Left renal cortex interstitium (tissue), 4 donors: Measurements from ENCODE around the gene PIRT. TPM values are rescaled to one million over a fixed set of nuclear protein-coding genes. Genes with fewer than 3 reads are reported as not detected.
"Not testable (repeated sequence)": the region's sequence is repeated elsewhere in the genome, so short reads cannot be mapped to it uniquely, and the experiment has no call there.

Experiments
- DNase-seq, 4 donors: peaks; one replicate each; pipeline ENCODE4 v3.0.0-alpha.2; 2013; ENCODE audit warnings: low read depth in 4 of 4, low spot score in 2 of 4, missing footprints in 1 of 4
- polyA plus RNA-seq, 4 donors: library from polyadenylated mRNA; unstranded; fragments of 120-200 nt; gene quantifications; one replicate each; pipeline ENCODE4 v1.2.1, GENCODE V29; 2013; ENCODE audit not compliant: insufficient read length in 4 of 4

PIRT gene
- under 1 TPM in 3 of 4 donors, not detected in 1; 0.03 to 0.11 (median 0.07) TPM for polyA plus RNA-seq

DNA sequence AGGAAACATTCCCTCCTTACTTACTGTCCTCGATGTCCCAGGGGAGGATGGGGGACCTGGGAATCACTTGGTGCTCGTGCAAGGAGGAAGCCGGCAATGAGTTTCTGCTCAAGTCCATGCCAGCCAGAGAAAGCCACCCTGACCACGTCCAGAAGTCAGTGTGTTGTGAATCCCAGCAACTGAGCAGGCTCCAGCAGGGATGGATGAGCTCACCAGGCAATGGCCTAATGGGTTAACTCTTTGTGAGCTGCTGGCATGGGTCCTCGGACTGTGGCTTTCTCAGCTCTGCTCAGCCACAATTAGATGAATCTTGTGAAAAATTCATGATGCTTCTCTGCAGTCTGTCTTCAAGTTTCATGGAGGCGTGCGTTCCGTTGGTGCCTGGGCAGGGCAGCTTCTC is at the start of gene PIRT:
Gene PIRT, minus strand, starts transcription at position 167 of the 400 bp plus-strand sequence. CDS start 12,442 bp downstream, outside the sequence.
- DNase-seq = no peak

DNA sequence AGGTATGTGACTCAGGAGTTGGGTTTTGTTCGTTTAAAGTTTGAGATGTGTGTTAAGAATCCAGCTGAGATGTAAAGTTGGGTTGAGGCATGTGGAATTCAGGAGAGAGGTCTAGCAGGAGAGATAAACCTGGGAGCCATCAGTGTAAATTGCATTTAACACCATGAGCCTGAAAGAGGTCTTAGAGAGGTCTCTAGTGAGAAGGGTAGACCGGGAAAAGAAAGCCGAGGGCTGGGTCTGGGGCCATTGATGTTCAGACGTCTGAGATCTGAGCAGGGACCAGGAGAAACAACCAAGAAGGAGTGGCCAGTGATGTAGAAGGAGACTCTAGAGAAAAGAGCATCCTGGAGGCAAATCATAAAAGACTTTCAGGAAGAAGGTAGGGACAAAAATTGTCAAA is 44.1 kb upstream of the PIRT start:
- no peak for DNase-seq

DNA sequence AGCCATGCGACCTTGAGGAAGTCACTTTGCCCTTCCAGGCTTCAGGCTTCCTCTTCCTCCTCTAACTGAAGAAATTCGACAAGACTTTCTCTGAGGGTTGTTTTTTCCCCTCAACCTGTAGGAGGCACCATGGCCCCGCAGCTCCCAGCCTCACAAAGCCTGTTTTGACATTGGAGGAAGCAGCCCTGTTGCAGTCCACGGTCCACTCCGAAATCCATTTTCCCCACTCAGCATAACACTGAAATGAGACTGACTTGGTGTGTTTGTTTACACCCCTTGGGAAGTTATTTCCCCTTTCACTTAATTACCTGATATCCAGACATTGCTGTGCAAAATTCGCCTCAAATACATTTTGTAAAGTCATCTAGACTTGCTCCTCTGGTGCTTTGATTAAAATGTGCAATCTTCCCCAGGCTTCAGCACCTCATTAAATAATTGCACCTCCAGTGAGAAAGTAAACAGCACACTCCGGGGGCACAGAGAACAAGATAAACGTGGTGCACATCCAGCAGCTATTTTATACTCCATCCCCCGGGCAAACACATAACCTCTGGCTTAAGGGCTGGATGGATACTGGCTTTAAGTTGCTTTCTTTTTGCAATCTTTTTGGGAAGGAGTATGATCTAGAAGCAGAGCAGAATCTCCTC is 41.4 kb upstream of the PIRT start:
- DNase-seq = peak in 1 of 4 donors; percentile 32

DNA sequence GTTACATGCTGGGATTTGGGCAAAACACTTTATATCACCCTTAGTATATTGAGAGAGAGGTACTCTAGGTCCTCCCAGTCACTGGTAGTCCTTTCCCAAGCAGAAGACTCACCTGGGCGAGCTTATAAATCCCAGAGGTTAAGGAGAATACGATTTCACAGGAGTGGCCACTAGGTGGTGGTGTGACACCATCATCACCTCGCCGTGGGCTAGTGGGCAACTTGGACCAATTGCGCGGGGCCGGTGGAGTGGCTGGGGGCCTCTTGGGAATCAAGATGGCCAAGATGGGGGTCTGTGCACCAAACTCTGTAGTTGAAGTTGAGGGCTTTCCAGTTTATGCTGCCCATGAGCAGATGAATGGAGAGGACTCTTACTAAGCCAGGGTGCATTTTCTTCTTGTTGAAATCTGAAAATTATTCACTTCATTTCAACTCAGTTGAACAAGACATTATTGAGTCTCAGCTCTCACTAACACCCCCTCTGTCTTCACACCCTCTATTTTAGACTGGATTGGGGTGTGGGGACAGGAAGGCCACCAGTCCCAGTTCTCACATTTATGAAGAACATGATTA is 38.2 kb upstream of the PIRT start:
- DNase-seq = peak in 1 of 4 donors; percentile 10

DNA sequence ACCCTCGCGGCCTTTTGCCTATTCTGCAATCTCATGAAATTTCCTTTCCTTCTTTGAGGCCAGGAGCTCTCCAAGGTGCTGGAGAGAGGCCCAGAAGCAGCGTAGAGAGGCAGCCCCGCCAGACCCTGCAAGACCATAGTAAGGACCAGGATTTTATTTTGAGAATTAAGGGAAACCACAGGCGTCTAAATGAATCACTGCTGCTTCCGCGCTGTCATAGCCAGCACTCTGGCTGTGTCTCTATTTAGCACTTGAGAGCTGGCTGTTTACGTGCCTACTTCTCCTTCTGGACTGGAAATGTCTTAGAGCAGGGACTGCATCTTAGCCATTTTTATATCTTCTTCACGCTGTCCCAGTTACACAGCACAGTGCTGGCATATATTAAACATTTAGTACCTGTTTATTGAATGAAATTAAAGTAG is 37.6 kb upstream of the PIRT start:
- DNase-seq = peak in 3 of 4 donors; percentile 31 to 45 (median 41)

DNA sequence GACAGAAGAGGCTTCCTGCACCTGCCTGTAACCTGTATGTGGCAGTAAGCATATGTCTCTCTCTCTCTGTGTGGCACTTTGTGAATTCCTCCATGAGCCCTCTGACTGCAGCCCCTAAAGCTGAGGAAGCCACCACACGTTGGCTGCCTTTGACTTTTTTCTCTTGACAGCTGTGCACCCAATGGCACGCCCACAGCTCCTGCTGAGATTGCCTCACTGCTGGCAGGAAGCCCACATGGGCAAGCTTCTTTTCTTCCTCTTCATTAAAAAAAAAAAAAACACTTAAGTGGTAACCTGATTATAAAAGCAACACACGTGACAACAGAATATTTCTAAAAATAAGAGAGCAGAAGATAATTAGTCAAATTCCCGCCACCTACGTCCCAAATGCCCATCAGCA is 34.0 kb upstream of the PIRT start:
- DNase-seq = no peak

DNA sequence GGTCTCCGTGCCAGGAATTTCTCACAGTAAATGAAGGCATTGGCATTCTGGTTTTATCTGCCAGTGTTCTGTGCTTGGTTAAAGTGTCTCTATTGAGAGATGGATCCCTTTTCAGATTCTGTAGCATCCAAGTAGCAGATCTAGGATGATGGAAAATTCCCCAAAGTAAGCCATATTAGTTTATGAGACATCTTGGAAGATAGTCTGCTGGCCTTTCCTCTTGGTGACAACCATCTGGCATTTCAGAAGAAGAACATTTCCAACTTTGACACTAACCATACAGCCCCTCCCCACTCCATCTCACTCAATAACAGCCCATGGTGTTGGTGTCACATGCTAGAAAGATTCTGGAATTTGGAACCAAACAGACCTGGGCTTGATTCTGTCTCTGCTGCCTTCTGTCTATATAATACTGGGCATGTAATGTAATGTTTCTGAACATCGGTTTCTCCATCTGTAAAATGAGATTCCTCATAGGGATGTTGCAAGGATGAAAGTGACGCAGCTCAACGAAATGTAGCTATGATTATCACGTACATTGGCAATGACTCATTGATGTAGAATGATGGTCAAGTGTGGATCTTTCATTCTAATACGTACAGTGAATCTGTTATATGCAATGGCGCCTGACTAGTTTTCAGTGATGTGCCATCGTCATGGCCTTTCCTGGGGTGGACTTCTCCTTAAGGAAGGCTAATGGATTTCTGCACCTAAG is 32.6 kb upstream of the PIRT start:
- DNase-seq = no peak

DNA sequence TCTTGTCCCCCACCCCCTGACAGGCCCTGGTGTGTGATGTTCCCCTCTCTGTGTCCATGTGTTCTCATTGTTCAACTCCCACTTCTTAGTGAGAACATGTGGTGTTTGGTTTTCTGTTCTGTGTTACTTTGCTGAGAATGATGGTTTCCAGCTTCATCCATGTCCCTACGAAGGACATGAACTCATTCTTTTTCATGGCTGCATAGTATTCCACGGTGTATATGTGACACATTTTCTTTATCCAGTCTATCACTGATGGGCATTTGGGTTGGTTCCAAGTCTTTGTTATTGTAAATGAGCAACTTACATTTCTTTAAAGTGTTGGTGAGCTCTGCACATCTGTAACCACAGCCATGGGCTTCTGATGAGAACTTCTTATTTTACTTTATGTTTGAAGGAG is 30.9 kb upstream of the PIRT start:
- not testable (repeated sequence) for DNase-seq

DNA sequence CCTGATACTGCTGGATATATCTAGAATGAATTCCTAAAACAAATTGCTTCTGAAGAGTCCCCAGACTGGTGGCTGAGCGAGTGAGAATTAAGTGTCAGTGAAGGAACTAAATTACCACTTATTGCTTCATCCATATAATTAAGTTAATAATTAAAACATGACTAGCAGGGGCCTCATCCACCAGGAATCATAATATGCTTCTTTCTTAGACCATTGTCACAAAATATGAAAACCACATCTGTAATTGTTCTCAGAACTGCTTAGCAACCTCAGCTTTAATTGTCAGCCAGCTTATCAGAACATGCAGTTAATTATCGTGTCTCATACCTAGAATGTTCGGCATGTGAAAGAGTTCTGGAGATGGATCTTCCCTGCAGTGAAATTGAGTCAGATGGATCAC is 21.2 kb upstream of the PIRT start:
- no peak for DNase-seq

DNA sequence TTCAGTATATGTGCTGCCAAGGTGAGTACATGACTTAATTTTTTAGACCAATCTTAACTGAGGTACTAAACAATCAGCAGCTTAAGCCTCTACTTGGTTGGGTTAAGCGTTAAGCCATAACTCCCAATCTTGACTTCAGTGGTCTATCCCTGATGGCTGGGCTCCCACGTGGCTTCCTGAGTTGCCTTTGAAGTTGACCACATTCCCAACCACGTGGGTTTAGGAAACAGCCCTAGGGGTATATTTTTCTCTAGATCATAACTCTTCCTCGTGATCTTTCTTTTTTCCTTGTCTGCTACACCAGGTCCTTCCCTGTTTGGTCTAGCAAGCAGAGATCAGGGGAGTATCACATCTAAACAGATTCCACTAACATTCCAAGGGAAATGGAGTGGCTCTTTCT is 20.1 kb upstream of the PIRT start:
- no peak for DNase-seq

DNA sequence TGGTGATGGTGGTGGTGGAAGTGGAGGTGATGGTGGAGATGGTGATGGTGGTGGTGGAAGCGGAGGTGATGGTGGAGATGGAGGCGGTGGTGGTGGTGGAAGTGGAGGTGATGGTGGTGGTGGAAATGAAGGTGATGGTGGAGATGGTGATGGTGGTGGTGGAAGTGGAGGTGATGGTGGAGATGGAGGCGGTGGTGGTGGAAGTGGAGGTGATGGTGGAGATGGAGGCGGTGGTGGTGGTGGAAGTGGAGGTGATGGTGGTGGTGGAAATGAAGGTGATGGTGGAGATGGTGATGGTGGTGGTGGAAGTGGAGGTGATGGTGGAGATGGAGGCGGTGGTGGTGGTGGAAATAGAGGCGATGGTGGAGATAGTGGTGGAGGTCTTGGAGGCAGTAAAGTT is 8.7 kb upstream of the PIRT start:
- not testable (repeated sequence) for DNase-seq

DNA sequence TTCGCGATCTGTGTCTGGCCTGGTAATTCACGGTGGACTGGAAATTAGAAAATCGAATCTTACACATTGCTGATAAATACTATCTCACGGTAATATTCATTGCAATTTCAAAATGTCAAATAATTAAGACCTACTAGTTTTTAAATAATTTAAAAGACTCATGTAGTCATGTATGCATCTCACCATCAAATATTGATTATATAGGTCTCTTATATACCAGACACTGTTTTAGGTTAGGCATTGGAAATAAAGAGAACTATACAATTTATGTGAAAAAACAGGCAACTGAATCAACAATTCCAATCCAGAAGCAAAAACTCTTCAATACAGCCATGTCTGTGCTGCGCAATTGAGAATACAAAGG is 7.5 kb upstream of the PIRT start:
- DNase-seq = no peak

DNA sequence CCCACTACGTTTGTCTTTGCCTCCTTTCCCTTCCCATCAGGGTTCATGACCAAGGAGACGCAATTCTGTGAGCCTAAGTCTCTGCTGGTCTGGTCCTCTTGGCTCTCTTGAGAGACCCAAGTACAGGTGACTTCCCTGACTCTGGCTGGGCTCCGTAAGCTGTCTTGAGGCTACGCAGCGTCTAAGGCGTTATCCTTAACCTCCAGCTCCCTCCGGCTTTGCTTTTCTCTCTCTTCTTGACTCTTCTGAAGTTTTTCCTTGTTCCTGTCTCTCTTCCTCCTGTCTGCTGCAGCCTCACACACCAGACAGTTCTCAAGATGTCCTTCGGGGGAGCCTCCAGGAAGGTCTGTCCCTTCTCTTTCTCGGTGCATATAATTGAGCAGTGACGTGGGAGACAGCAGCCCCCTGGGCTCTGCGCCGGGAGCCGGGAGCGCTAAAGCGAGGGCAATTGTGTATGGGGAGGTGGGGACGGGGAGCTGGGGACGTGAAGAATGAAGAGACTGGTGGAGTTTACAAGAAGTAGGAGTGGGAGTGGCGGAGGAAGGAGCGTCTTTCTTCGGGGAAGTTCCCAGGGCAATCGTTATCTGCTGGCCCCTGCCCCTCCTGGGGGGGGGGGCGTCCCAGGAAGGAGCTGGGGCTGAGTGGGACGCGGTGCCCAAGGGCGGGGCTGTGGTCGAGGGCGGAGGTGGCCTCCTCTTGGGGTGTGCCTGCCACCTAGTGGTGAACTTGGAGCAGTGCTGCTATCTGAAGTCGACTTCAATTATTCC is 6.9 kb upstream of the PIRT start:
- peak; percentile 19 to 58 (median 41) for DNase-seq

DNA sequence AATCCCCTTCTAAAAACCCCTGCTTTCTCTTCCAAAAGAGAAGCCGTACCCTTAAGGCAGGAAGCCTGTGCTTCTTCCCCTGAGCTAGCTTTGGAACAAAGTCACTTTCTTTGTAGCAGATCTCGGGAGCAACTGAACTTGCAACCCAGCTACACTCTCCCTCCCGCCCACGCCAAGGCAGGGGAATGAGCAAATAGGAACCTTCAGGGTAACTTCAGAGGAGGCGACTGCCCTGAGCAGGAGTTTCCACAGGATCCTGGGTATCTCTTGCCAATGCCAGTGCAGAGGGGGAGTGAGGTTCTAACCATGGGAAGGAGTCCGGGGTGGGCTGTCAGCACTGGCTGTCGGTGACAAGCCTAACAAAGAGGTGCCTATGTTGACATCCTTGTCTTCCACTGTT is 5.9 kb upstream of the PIRT start:
- DNase-seq = no peak

DNA sequence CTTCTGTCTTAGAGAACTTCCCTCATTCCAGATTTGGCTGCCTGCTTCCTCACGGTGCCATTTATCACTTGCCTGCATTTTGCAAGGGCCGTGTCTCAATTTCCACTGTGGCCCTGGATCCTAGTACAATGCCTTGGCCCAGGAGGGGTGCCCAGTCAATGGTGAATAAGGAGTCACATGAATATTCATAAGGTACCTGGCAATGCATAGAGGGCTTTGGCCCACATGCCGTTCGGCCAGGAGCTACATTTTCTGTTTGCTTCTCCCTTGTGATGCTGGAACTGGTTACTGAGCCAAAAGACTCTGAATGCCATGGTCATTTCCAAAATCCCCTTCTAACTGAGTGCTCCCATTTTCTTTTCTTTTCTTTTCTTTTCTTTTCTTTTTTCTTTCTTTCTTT is 4.8 kb upstream of the PIRT start:
- no peak for DNase-seq

DNA sequence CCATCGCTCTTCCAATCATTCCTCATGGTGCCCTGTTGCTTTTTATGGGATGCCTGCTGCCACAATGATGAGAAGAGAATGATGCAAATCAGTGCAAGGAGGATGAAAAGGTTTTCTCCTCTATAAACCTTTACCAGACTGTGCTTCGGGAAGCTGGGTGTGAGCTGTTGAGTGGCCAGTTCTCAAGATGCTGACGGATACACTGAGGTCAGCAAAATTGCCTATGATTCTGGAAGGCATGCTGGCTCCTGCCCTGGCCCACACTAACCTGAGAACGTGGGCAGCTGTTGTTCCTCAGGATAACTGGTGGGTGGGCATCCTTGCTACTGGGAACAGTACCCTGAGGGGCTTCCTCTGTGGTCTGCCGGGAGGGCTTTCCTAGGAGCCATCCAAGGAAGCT is 795 bp upstream of the PIRT start:
- DNase-seq = no peak

DNA sequence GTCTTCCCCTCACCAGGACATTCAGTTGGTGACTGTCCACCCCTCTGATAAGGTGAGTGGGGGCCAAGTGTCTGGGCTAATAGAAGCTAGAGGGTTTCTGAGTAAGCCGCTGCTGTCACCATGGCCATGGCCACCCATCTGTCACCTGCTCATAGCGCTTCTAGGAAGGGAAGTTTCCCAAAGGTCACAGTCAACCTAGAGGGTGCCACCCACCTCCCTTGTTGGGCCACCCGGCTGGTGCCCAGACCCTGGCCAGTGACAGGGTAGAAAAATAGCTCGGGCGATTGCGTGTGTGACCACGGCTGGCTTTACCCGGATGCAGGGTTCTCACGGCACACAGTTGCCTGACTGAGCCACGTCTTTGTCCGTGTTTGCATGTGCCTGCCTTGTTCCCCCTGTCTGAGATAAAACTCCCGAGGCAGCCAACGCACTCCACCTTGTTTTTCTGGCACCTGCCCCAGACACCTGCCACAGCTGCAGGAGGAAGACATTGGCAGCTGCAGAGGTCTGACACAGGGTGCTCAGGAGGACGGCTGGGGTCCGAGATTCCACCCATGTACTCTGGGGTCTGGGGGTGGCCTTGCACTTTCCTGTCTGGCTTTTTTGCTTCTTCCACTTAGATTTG is 809 bp downstream of the PIRT start:
- no peak for DNase-seq

DNA sequence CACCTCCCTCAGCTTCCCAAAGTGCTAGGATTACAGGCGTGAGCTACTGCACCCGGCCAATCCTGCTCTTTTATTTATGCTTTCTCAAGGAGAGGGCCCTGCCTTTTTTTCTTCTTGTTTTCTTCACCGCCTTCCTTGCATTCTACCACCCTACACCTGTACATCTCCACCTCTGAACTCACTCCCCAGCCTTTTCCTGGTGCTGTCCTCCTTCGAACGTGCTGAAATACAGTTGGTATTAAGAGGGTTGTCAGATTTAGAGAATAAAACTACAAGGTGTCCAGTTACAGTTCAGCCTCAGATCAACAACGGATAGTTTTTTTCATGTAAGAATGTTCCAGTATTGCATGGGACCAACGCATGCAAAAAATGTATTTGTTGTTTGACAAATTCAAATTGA is 1.7 kb downstream of the PIRT start:
- DNase-seq = no peak

DNA sequence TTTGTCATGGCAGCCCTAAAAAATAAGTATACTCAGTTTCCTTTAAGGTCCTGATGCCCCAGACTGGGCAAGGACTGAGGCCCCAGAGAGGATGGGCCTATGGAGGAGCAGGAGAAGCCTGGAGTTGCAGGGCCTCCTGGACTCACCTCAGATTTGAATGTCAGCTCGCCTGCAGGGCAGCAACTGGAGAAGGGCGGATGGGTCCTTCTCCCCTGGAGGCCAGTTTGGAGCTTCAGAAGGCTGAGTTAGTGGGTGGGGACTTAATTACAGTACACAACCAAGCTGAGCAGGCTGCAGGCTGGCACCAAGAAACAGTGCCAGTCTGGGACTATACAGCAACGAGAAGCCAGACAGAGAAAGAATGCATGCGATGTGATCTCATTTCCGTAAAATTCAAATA is 6.2 kb downstream of the PIRT start:
- DNase-seq = no peak

DNA sequence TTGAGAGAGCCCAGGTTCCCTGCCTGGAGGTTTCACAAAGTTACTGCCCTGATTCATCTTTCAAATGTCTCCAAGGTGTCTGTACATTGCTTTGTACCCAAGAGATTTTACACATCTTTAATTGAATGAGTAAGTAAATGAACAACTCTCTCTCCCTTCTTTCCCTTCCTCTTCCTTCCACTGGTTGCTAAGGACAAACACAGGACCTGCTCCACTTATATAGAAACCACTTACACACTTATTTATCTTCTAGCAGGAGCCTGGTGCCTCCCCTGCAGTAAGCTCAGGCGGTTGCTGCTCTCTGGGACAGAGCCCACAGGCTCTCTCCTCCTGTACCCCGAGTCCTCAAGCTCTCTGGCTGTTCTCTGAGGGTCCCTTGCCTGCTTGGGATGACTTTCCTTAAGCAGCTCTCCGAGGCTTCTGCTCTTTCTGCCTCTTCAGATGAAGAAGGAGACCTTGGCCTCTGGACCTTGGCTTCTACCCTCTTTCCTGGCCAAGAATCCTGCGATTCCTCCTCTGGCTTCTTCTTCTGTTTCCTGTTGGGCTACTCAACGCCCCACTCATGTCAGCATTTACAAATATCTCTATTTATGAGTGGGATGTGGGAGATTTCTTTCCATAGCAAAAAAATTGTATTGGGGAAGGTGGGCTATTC is 9.9 kb downstream of the PIRT start:
- DNase-seq = no peak
